ENCODE measurements around the gene PIK3R5. TPM values are rescaled to one million over a fixed set of nuclear protein-coding genes. Genes with fewer than 3 reads are reported as not detected.

PIK3R5 gene
- total RNA-seq, 1 donor from 2014 or later = 0.30 TPM

GRCh38 chr17:8940866-8941471 lies 24.5 kb downstream of the PIK3R5 start:
- Histone ChIP-seq H2AFZ (ENCODE audit: low read depth, low read length) (no peak overlapping the region), H3K27ac (ENCODE audit: low read depth, low read length) (no peak overlapping the region), H3K4me2 (ENCODE audit: low read length) (no peak overlapping the region), H3K9me3 (ENCODE audit: insufficient read depth, low read depth, low read length) (no peaks in the 10 kb centered on the region), H3K79me2 (ENCODE audit: insufficient read depth, low read length) (no peaks in the 10 kb centered on the region), H3K4me1 (ENCODE audit: insufficient read depth, low read length) (no peaks in the 10 kb centered on the region), H3K27me3 (ENCODE audit: insufficient read depth, low read length) (peaks cover 2% of the 10 kb centered on the region), H4K20me1 (ENCODE audit: insufficient read depth, low read length) (no peaks in the 10 kb centered on the region), H3K36me3 (ENCODE audit: insufficient read depth, low read length) (no peaks in the 10 kb centered on the region), H3K9ac (ENCODE audit: low read length) (no peak overlapping the region), H3K4me3 (ENCODE audit: insufficient read depth, low read depth, low read length) (no peak overlapping the region)
- Mint-ChIP-seq H3K27me3 (ENCODE audit: low read depth, unreplicated experiment) (peaks cover 18% of the 10 kb centered on the region), H3K9me3 (ENCODE audit: unreplicated experiment) (peaks cover 2% of the 10 kb centered on the region), H3K27ac (ENCODE audit: unreplicated experiment) (no peak overlapping the region), H3K4me3 (ENCODE audit: unreplicated experiment) (no peak overlapping the region), H3K4me1 (ENCODE audit: low read depth, unreplicated experiment) (no peaks in the 10 kb centered on the region), H3K36me3 (ENCODE audit: low read depth, unreplicated experiment) (peaks cover 5% of the 10 kb centered on the region)
- TF ChIP-seq CTCF (IDR thresholded peaks at IDR 0.05; ENCODE audit: insufficient read depth, low read depth, low read length) (no peak), EZH2 (IDR thresholded peaks at IDR 0.05; ENCODE audit: insufficient read depth, low read length) (no peak)
- FAIRE-seq (no peak), DNase-seq (ENCODE audit: low read depth) (no peak)

DNA sequence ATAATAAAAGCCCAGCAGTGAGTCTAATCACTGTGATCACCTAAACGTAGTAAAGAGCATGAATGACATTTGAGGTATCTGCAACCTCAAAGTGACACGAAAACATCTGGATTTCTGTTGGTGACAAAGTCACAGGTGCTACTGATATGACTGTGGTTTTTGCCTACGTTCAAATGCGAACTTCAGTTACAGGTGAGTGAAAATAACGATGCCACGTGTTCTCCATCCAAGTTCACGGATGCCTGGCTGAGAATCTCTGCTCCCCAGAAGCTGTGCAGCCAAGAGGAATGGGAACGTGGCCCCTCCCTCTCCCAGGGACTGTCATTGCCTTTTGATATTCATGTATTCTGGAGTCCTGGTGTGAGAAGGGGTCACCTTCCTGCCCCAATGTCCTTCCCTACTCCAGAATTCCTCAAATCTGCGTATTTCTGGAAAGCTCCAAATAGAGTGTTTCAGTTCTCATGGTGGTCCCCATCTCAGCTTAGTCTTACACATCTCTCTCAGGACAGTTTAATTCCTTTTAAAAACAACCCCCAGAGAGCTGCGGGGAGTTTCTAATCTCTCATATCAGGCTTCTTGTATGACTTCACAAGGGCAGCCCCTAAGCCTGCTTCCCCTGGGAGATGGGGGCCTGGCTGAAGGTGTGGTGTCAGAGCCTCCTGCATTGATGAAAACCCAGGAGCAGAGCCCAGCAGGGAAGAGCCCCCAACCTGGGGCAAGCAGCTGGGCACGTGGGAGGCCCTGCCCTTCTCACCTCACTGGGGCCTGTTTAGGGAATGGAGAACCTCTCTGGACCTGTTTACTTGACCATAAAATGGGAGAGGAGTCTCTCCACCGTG lies 25.8 kb downstream of the PIK3R5 start:
- H3K27ac ChIP-seq (ENCODE audit: low read depth, low read length) = no peak overlapping the region
- no peaks in the 10 kb centered on the region for H3K79me2 ChIP-seq (ENCODE audit: insufficient read depth, low read length)
- no peaks in the 10 kb centered on the region for H3K4me1 Mint-ChIP-seq (ENCODE audit: low read depth, unreplicated experiment)
- H3K9me3 Mint-ChIP-seq (ENCODE audit: unreplicated experiment) = peaks cover 6% of the 10 kb centered on the region
- H3K4me1 ChIP-seq (ENCODE audit: insufficient read depth, low read length) = no peaks in the 10 kb centered on the region
- H4K20me1 ChIP-seq (ENCODE audit: insufficient read depth, low read length) = no peaks in the 10 kb centered on the region
- no peak overlapping the region for H3K4me3 Mint-ChIP-seq (ENCODE audit: unreplicated experiment)
- no peaks in the 10 kb centered on the region for H3K36me3 ChIP-seq (ENCODE audit: insufficient read depth, low read length)
- peaks cover 3% of the 10 kb centered on the region for H3K36me3 Mint-ChIP-seq (ENCODE audit: low read depth, unreplicated experiment)
- no peak overlapping the region for H2AFZ ChIP-seq (ENCODE audit: low read depth, low read length)
- no peak overlapping the region for H3K27ac Mint-ChIP-seq (ENCODE audit: unreplicated experiment)
- DNase-seq (ENCODE audit: low read depth) = no peak
- no peaks in the 10 kb centered on the region for H3K9me3 ChIP-seq (ENCODE audit: insufficient read depth, low read depth, low read length)
- H3K27me3 Mint-ChIP-seq (ENCODE audit: low read depth, unreplicated experiment) = peaks cover 18% of the 10 kb centered on the region
- TF ChIP-seq EZH2 (IDR thresholded peaks at IDR 0.05; ENCODE audit: insufficient read depth, low read length) (no peak), CTCF (IDR thresholded peaks at IDR 0.05; ENCODE audit: insufficient read depth, low read depth, low read length) (no peak)
- H3K27me3 ChIP-seq (ENCODE audit: insufficient read depth, low read length) = peaks cover 5% of the 10 kb centered on the region
- no peak overlapping the region for H3K4me3 ChIP-seq (ENCODE audit: insufficient read depth, low read depth, low read length)
- no peak overlapping the region for H3K4me2 ChIP-seq (ENCODE audit: low read length)
- FAIRE-seq = no peak
- no peak overlapping the region for H3K9ac ChIP-seq (ENCODE audit: low read length)

DNA sequence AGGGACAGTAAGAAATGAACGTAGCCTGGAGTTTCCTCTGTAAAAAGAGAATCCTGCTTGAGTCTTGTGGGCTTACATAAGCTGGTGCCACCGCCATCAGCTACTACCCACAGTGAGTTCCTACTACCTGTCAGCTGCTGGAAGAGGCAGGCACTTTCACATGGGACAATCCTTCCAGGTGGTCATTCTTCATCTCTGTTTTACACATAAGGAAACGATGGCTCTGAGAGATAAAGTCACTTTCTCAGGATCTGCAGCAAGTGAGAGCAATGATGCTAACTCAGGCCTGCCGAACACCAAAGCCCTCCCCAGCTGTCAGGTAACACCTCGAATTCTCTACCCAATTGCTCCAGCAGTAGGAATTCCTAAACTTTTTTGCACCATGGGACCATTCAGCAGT lies 26.6 kb downstream of the PIK3R5 start:
- no peak overlapping the region for H2AFZ ChIP-seq (ENCODE audit: low read depth, low read length)
- no peaks in the 10 kb centered on the region for H3K4me1 ChIP-seq (ENCODE audit: insufficient read depth, low read length)
- DNase-seq (ENCODE audit: low read depth) = no peak
- no peaks in the 10 kb centered on the region for H3K4me1 Mint-ChIP-seq (ENCODE audit: low read depth, unreplicated experiment)
- no peaks in the 10 kb centered on the region for H3K9me3 ChIP-seq (ENCODE audit: insufficient read depth, low read depth, low read length)
- FAIRE-seq = no peak
- no peak overlapping the region for H3K27ac ChIP-seq (ENCODE audit: low read depth, low read length)
- peaks cover 5% of the 10 kb centered on the region for H3K9me3 Mint-ChIP-seq (ENCODE audit: unreplicated experiment)
- no peak overlapping the region for H3K27ac Mint-ChIP-seq (ENCODE audit: unreplicated experiment)
- H3K36me3 Mint-ChIP-seq (ENCODE audit: low read depth, unreplicated experiment) = peaks cover 3% of the 10 kb centered on the region
- H3K4me2 ChIP-seq (ENCODE audit: low read length) = no peak overlapping the region
- H3K36me3 ChIP-seq (ENCODE audit: insufficient read depth, low read length) = no peaks in the 10 kb centered on the region
- peaks cover 15% of the 10 kb centered on the region for H3K27me3 Mint-ChIP-seq (ENCODE audit: low read depth, unreplicated experiment)
- H3K4me3 ChIP-seq (ENCODE audit: insufficient read depth, low read depth, low read length) = no peak overlapping the region
- no peaks in the 10 kb centered on the region for H3K79me2 ChIP-seq (ENCODE audit: insufficient read depth, low read length)
- no peak for TF ChIP-seq EZH2 (IDR thresholded peaks at IDR 0.05; ENCODE audit: insufficient read depth, low read length)
- TF ChIP-seq CTCF (IDR thresholded peaks at IDR 0.05; ENCODE audit: insufficient read depth, low read depth, low read length) = no peak
- peaks cover 5% of the 10 kb centered on the region for H3K27me3 ChIP-seq (ENCODE audit: insufficient read depth, low read length)
- no peak overlapping the region for H3K9ac ChIP-seq (ENCODE audit: low read length)
- H3K4me3 Mint-ChIP-seq (ENCODE audit: unreplicated experiment) = no peak overlapping the region
- no peaks in the 10 kb centered on the region for H4K20me1 ChIP-seq (ENCODE audit: insufficient read depth, low read length)

All from astrocyte (in vitro differentiated cells and primary cell).